ENCODE data around the gene HOXA11. TPM values are rescaled to one million over a fixed set of nuclear protein-coding genes. Genes with fewer than 3 reads are reported as not detected.

Gene HOXA11
- total RNA-seq, 1 experiment from 2014 or later, result 0.84 TPM

GRCh38 chr7:27212497-27213432, 27.7 kb upstream of the HOXA11 start:
- TF ChIP-seq, protein P1, sequence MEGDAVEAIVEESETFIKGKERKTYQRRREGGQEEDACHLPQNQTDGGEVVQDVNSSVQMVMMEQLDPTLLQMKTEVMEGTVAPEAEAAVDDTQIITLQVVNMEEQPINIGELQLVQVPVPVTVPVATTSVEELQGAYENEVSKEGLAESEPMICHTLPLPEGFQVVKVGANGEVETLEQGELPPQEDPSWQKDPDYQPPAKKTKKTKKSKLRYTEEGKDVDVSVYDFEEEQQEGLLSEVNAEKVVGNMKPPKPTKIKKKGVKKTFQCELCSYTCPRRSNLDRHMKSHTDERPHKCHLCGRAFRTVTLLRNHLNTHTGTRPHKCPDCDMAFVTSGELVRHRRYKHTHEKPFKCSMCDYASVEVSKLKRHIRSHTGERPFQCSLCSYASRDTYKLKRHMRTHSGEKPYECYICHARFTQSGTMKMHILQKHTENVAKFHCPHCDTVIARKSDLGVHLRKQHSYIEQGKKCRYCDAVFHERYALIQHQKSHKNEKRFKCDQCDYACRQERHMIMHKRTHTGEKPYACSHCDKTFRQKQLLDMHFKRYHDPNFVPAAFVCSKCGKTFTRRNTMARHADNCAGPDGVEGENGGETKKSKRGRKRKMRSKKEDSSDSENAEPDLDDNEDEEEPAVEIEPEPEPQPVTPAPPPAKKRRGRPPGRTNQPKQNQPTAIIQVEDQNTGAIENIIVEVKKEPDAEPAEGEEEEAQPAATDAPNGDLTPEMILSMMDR (IDR thresholded peaks at IDR 0.05; ENCODE audit: unreplicated experiment), result no peak
- Mint-ChIP-seq H3K4me3 (ENCODE audit: unreplicated experiment) (no peak overlapping the region), H3K27me3 (ENCODE audit: insufficient read depth, unreplicated experiment) (no peaks in the 10 kb centered on the region), H3K36me3 (ENCODE audit: insufficient read depth, unreplicated experiment) (no peaks in the 10 kb centered on the region), H3K4me1 (ENCODE audit: insufficient read depth, unreplicated experiment) (no peaks in the 10 kb centered on the region), H3K27ac (ENCODE audit: low read depth, unreplicated experiment) (no peak overlapping the region), H3K9me3 (ENCODE audit: unreplicated experiment) (no peaks in the 10 kb centered on the region)
- no peak for DNase-seq (ENCODE audit: unreplicated experiment)
- ChIA-PET CTCF (interaction anchor here (1.8 kb wide), 1 partner anchor 393 kb away, joined by 5 read pairs; no protein-coding TSS in a partner anchor), POLR2A (no interaction called here)
- intact Hi-C loops (cut with micrococcal nuclease), result no loop called here
- no TSS peak for BruUV-seq (replicated peaks)

GRCh38 chr7:27211764-27212204, 26.8 kb upstream of the HOXA11 start:
- Mint-ChIP-seq H3K36me3 (ENCODE audit: insufficient read depth, unreplicated experiment) (no peaks in the 10 kb centered on the region), H3K27me3 (ENCODE audit: insufficient read depth, unreplicated experiment) (peaks cover 6% of the 10 kb centered on the region), H3K4me3 (ENCODE audit: unreplicated experiment) (no peak overlapping the region), H3K27ac (ENCODE audit: low read depth, unreplicated experiment) (no peak overlapping the region), H3K9me3 (ENCODE audit: unreplicated experiment) (no peaks in the 10 kb centered on the region), H3K4me1 (ENCODE audit: insufficient read depth, unreplicated experiment) (no peaks in the 10 kb centered on the region)
- POLR2A ChIA-PET, result interaction anchor here (0.7 kb wide), 1 partner anchor 802 kb away, joined by 3 read pairs; no protein-coding TSS in a partner anchor
- intact Hi-C loops (cut with micrococcal nuclease), result no loop called here
- DNase-seq (ENCODE audit: unreplicated experiment), result no peak
- TF ChIP-seq, protein P1 (IDR thresholded peaks at IDR 0.05; ENCODE audit: unreplicated experiment), result no peak
- BruUV-seq (replicated peaks), result no TSS peak
- CTCF ChIA-PET, result interaction anchor here (0.6 to 6.5 kb wide), 11 partner anchors 11 to 562 kb away, joined by 3 to 71 read pairs (median 6); no protein-coding TSS in a partner anchor

DNA sequence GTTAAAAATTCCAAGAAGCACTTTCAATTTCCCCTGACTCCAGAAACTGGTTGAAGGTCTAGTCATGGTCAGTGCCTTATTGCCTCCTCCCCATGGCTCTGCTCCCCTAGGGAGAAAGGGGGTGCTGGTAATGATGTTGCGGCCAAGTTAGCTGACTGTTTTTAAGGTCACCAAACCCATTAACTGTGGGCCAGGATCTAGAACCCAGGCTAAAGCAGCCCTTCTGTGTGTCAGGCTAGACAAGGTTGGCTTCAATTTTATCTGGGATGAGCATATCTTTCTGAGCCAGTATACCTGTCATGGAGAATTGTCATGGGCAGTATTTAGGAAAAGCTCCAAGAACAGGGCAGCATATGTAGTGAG, 26.0 kb upstream of the HOXA11 start:
- ChIA-PET POLR2A (interaction anchor here (0.7 kb wide), 1 partner anchor 803 kb away, joined by 3 read pairs; no protein-coding TSS in a partner anchor), CTCF (interaction anchor here (0.6 to 6.5 kb wide), 26 partner anchors 12 to 710 kb away, joined by 3 to 71 read pairs (median 5); no protein-coding TSS in a partner anchor)
- Mint-ChIP-seq H3K27me3 (ENCODE audit: insufficient read depth, unreplicated experiment) (peaks cover 13% of the 10 kb centered on the region), H3K9me3 (ENCODE audit: unreplicated experiment) (no peaks in the 10 kb centered on the region), H3K36me3 (ENCODE audit: insufficient read depth, unreplicated experiment) (no peaks in the 10 kb centered on the region), H3K27ac (ENCODE audit: low read depth, unreplicated experiment) (no peak overlapping the region), H3K4me3 (ENCODE audit: unreplicated experiment) (no peak overlapping the region), H3K4me1 (ENCODE audit: insufficient read depth, unreplicated experiment) (no peaks in the 10 kb centered on the region)
- TF ChIP-seq, protein P1 (IDR thresholded peaks at IDR 0.05; ENCODE audit: unreplicated experiment), result no peak
- no peak for DNase-seq (ENCODE audit: unreplicated experiment)
- intact Hi-C loops (cut with micrococcal nuclease), result no loop called here
- BruUV-seq (replicated peaks), result no TSS peak

DNA sequence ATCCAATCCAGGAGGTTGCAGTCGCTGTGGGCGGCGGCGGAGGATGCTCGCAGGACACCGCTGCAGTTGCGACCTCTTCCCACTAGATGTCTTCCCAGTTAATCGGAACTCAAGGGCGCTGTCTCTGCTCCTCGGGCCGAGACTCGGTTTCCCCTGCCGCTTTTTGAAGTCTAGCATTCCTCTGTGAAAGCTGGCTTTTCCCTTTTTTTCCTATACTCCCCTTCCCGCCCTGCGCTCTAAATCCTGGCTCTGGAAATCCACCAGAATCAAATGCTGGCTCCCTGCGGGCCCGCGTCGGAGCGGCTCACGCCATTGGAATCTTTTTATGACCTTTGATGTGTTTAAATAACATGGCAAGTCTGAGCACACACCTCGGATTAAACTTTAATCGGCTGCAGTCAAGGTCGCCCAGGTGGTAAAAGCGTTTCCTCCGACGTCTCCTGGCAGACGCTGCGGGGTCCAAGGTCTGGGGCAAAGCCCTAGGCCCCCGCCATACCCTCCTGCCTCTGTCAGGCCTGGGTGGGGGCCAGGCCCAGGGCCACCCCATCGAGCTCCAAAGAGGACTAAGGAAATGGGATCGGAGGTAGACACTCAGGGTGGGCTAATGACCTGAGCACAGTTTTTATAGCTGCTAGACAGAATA, 25.5 kb upstream of the HOXA11 start:
- TF ChIP-seq, protein P1 (IDR thresholded peaks at IDR 0.05; ENCODE audit: unreplicated experiment), result peak; percentile 81
- no peaks in the 10 kb centered on the region for H3K9me3 Mint-ChIP-seq (ENCODE audit: unreplicated experiment)
- H3K27me3 Mint-ChIP-seq (ENCODE audit: insufficient read depth, unreplicated experiment), result peaks cover 18% of the 10 kb centered on the region
- CTCF ChIA-PET, result interaction anchor here (0.6 to 6.5 kb wide), 31 partner anchors 12 to 710 kb away, joined by 3 to 71 read pairs (median 4); no protein-coding TSS in a partner anchor
- H3K4me1 Mint-ChIP-seq (ENCODE audit: insufficient read depth, unreplicated experiment), result no peaks in the 10 kb centered on the region
- H3K4me3 Mint-ChIP-seq (ENCODE audit: unreplicated experiment), result no peak overlapping the region
- H3K27ac Mint-ChIP-seq (ENCODE audit: low read depth, unreplicated experiment), result no peak overlapping the region
- H3K36me3 Mint-ChIP-seq (ENCODE audit: insufficient read depth, unreplicated experiment), result no peaks in the 10 kb centered on the region
- POLR2A ChIA-PET, result no interaction called here
- peak; percentile 52 for DNase-seq (ENCODE audit: unreplicated experiment)
- BruUV-seq (replicated peaks), result no TSS peak
- intact Hi-C loops (cut with micrococcal nuclease), result loop anchor here (1.0 kb wide), 1 partner anchor 366 kb away; no protein-coding TSS in a partner anchor
